ENCODE data around the gene CLDN11.

GRCh38 chr3:170417090-170417489 lies 1.6 kb upstream of the CLDN11 start:
- TF ChIP-seq CTCF (conservative IDR thresholded peaks at IDR 0.05 in 1 of 2, IDR thresholded peaks at IDR 0.05 in 1 of 2; ENCODE audit: extremely low read depth in 1 of 2, insufficient read depth in 1 of 2, low read depth in 1 of 2, low read length in 2 of 2) (no peak), EZH2 (IDR thresholded peaks at IDR 0.05; ENCODE audit: borderline replicate concordance, low read length) (no peak)
